Esophagus (tissue), 2 donors: ENCODE measurements around the gene OR1A1. TPM values are rescaled to one million over a fixed set of nuclear protein-coding genes. Genes with fewer than 3 reads are reported as not detected.
"Not testable (repeated sequence)": the region's sequence is repeated elsewhere in the genome, so short reads cannot be mapped to it uniquely, and the experiment has no call there.

Experiments
- H3K27ac ChIP-seq, 2 donors: one replicate each; pipeline ENCODE4 v1.5.1; 2013; ENCODE audit warnings: low read depth in 2 of 2, mild to moderate bottlenecking in 2 of 2, inconsistent platforms in 1 of 2, low read length in 1 of 2, moderate library complexity in 1 of 2
- H3K27me3 ChIP-seq, 2 donors: one replicate each; pipeline ENCODE4 v1.6.1; 2013; ENCODE audit warnings: low read length in 2 of 2, control low read depth in 1 of 2, mild to moderate bottlenecking in 1 of 2; ENCODE audit not compliant: insufficient read depth in 2 of 2, control insufficient read depth in 1 of 2
- H3K36me3 ChIP-seq, 2 donors: one replicate each; pipeline ENCODE4 v1.6.1; 2013; ENCODE audit warnings: low read length in 1 of 2; ENCODE audit not compliant: control insufficient read depth in 2 of 2, insufficient read depth in 2 of 2
- H3K4me1 ChIP-seq, 2 donors: one replicate each; pipeline ENCODE4 v1.6.1; 2013; ENCODE audit warnings: low read length in 1 of 2; ENCODE audit not compliant: control insufficient read depth in 2 of 2, insufficient read depth in 2 of 2
- H3K4me3 ChIP-seq, 2 donors: one replicate each; pipeline ENCODE4 v1.5.1; 2013; ENCODE audit warnings: low read length in 2 of 2, mild to moderate bottlenecking in 2 of 2, low read depth in 1 of 2, moderate library complexity in 1 of 2
- H3K9me3 ChIP-seq, 2 donors: one replicate each; pipeline ENCODE4 v1.6.1; 2013; ENCODE audit warnings: mild to moderate bottlenecking in 2 of 2, low read depth in 1 of 2, low read length in 1 of 2, moderate library complexity in 1 of 2; ENCODE audit not compliant: control insufficient read depth in 2 of 2, insufficient read depth in 1 of 2
- WGBS, 2 donors: extraction: QIAGEN DNeasy Blood & Tissue Kit; methylation state at CpG; one replicate each; pipeline ENCODE4 v1.1.7; 2013; 5-methylcytosine and 5-hydroxymethylcytosine counted together
- polyA plus RNA-seq, 2 donors: library from polyadenylated mRNA; stranded (reverse); fragments of 200-250 nt; gene quantifications; one replicate each; pipeline ENCODE4 v1.2.3, GENCODE V29; 2013
- donor health status: healthy with polysubstance abuse.
- donor health status: Bipolar disorder and iron deficiency.

The OR1A1 gene
- polyA plus RNA-seq, 2 donors: not detected

DNA sequence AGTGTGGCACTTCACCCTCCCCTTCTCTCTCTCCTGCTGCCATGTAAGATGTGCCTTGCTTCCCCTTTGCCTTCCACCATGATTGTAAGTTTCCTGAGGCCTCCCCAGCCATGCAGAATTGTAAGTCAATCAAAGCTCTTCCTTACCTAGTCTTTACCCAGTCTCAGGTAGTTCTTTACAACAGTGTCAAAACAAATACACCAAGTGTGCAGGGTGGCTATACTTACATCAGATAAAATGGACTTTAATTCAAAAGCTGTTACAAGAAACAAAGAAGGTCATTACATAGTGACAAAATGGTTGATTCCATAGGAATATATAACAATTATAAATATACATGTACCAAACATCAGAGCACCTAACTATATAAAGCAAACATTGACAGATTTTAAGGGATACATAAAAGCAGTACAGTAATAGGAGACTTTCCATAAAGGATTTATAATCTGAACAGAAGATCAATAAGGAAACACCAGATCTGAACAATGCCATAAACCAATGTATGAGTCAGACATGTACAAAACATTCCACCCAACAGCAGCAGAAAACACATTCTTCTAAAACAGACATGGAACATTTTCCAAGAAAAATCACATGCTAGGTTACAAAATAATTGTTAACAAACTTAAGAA is 17.4 kb downstream of the OR1A1 start:
- not testable (repeated sequence) for H3K27ac ChIP-seq, H3K4me3 ChIP-seq, H3K9me3 ChIP-seq, H3K27me3 ChIP-seq, H3K36me3 ChIP-seq, H3K4me1 ChIP-seq

DNA sequence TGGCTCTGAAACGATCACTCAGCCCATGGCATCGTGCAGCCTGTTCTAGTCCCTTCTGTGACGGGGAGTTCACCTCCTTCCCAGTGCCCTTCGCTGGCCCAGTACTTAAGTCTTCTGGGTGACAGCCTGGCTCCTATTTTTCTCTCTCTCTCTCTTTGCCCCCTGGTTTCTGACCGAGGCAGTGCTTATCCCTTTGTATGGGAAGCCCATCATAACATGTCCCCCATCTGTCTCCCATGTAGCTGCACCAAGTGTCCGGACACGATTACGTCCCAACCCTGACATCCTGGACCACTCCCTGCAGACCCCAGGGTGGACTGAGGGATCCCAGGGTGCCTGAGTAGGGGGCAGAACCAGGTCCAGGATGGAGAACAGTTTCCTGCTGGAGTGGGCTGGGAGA is 24.8 kb downstream of the OR1A1 start:
- WGBS, 2 donors: 83 to 85% methylated on average over 6 to 8 of the region's 8 CpGs
- not testable (repeated sequence) for H3K9me3 ChIP-seq, H3K4me1 ChIP-seq, H3K4me3 ChIP-seq, H3K27me3 ChIP-seq, H3K36me3 ChIP-seq, H3K27ac ChIP-seq

DNA sequence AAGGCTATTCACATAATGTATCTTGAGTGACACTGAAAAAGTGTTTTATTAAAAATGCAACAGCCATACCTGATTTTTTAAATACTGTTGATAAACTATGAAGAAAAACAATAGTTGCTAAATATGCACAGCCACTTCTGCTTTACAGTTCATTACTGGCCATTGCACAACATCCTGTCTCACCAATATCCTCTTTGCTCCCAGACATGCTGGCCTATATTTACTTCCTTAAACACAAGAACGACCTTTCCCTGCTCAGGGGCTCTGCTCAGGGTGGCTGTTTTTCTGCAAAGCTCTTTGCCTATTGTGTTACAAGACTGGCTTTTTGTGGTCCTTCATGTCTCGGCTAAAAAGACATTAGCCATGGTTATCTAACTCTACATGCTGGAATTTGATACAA is 31.2 kb downstream of the OR1A1 start:
- H3K27me3 ChIP-seq, H3K9me3 ChIP-seq, H3K27ac ChIP-seq, H3K4me3 ChIP-seq, H3K4me1 ChIP-seq, H3K36me3 ChIP-seq: not testable (repeated sequence)
- WGBS, 2 donors: 0 to 9% methylated on average over 1 of the region's 2 CpGs

DNA sequence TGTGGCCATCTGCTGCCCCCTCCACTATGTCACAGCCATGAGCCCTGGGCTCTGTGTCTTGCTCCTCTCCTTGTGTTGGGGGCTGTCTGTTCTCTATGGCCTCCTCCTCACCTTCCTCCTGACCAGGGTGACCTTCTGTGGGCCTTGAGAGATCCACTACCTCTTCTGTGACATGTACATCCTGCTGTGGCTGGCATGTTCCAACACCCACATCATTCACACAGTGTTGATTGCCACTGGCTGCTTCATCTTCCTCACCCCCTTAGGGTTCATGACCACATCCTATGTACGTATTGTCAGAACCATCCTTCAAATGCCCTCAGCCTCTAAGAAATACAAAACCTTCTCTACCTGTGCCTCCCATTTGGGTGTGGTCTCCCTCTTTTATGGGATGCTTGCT is 33.6 kb downstream of the OR1A1 start:
- H3K4me1 ChIP-seq, H3K9me3 ChIP-seq, H3K36me3 ChIP-seq, H3K27me3 ChIP-seq, H3K27ac ChIP-seq, H3K4me3 ChIP-seq: not testable (repeated sequence)
- WGBS, 2 donors: 90% methylated on average over 1 of the region's 1 CpG; no CpG with 5 or more reads in 1 of the 2 donors

DNA sequence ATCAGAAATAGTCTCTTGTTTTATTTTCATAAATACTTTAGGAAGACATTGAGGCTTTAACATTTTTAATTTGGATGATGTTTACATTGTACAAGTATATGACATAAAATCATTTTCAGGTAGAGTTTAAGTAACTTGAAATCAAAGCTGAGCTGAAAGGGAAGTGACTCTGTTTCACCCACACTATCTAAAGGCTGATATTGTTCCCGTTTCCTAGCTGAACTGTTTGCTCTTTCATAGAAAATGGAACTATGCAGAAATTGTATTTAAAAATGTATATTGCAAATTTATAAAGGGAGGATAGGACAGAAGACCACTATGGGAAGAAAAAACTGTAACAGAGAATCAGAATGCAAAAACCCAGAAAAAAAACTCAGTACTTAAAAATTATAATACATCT is 37.4 kb downstream of the OR1A1 start:
- not testable (repeated sequence) for H3K9me3 ChIP-seq, H3K27ac ChIP-seq, H3K36me3 ChIP-seq, H3K4me1 ChIP-seq, H3K4me3 ChIP-seq, H3K27me3 ChIP-seq
- 30 to 47% methylated on average over 1 of the region's 1 CpG for WGBS, 2 donors

DNA sequence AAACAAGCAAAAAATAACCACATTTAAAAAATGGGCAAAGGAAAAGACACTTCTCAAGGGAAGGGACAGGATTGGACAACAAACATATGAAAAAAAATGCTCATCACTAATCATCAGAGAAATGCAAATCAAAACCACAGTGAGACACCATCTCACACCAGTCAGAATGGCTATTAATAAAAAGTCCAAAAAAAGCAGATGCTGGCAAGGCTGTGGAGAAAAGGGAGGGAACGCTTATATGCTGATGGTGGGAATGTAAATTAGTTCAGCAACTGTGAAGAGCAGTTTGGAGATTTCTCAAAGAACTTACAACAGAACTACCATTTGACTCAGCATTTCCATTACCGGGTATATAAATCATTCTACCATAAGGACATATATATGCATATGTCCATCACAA is 41.5 kb downstream of the OR1A1 start:
- WGBS, 2 donors: 94 to 100% methylated on average over 1 of the region's 2 CpGs
- not testable (repeated sequence) for H3K36me3 ChIP-seq

DNA sequence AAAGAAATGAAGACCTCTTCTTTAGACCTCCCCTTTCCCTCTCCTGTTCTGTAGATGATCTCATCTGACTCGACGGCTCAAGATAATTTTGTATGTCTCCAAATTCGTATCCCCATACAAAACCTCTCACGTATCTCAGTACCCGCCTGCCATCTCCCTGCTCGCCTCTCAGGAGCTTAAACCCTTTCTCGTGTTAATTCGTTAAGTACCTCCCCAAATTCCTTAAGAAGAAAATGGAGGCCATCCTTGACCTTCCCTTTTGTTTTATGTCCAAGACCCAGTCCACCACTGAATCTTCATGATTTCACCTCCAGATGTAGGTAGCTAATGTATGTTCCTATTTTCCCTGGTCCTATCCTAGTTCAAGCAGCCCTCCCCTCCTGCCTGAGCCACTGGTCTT is 49.1 kb downstream of the OR1A1 start:
- 86 to 91% methylated on average over 8 of the region's 8 CpGs for WGBS, 2 donors
- Histone ChIP-seq H3K36me3 (no peaks in the 10 kb centered on the region), H3K27ac (no peak overlapping the region), H3K27me3 (no peaks in the 10 kb centered on the region), H3K9me3 (no peaks in the 10 kb centered on the region), H3K4me3 (no peak overlapping the region), H3K4me1 (no peaks in the 10 kb centered on the region)

More for the DNA sequence above, 41.5 kb downstream of the OR1A1 start:
- not testable (repeated sequence) for H3K4me1 ChIP-seq, H3K27ac ChIP-seq, H3K27me3 ChIP-seq, H3K9me3 ChIP-seq, H3K4me3 ChIP-seq

DNA sequence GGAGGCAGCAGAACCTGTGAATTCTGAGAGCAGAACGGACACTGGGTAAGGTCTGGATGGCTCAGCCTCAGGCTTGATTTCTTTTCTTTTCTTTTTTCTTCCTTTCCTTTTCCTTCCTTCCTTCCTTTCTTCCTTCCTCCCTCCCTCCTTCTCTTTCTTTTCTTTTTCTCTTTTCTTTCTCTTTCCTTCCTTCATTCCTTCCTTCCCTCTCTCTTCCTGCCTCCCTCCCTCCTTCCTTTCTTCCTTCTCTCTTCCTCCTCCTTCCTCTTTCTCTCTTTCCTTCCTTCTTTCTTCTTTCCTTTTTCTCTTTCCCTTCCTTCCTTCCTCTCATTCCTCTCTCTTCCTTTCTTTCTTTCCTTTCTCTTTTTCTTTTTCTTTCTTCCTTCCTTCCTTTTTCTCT is 52.7 kb downstream of the OR1A1 start:
- H3K9me3 ChIP-seq: no peaks in the 10 kb centered on the region
- 71 to 100% methylated on average over 1 of the region's 1 CpG for WGBS, 2 donors
- H3K36me3 ChIP-seq: no peaks in the 10 kb centered on the region
- no peaks in the 10 kb centered on the region for H3K27me3 ChIP-seq
- no peaks in the 10 kb centered on the region for H3K4me1 ChIP-seq
- H3K27ac ChIP-seq: no peak overlapping the region
- H3K4me3 ChIP-seq: no peak overlapping the region

DNA sequence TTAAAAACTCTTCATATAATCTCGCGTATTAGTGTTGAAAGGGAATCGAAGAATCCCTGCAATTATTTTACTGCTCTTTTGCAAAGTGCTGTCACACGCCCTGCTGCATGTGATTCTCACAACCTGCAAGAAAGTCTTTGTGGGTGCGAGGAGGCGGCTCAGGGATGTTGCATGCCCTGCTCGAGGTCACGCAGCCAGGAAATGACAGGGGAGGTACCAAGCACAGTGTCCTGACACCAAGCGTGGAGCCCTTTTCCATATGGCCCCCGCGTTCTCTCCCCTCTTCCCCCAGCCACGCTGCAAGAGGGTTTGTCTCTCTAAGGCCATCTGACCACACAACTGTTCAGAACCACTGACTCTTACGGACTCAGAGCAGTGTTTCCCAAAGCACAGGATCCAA is 53.1 kb downstream of the OR1A1 start:
- Histone ChIP-seq H3K36me3 (no peaks in the 10 kb centered on the region), H3K9me3 (no peaks in the 10 kb centered on the region), H3K4me3 (no peak overlapping the region), H3K27ac (no peak overlapping the region), H3K27me3 (no peaks in the 10 kb centered on the region), H3K4me1 (no peaks in the 10 kb centered on the region)
- 78% methylated on average over 13 of the region's 13 CpGs for WGBS, 2 donors
